GM12865 (cell line): Measurements from ENCODE around the gene PHF20.
A peak's percentile ranks its signal among the peaks of the same experiment; 100 is the strongest.
"Not testable (repeated sequence)": the region's sequence is repeated elsewhere in the genome, so short reads cannot be mapped to it uniquely, and the experiment has no call there.

Experiments used
- DNase-seq: peaks from one replicate; pipeline ENCODE4 v3.0.0; 2010; ENCODE audit warnings: low read depth
- H3K4me3 ChIP-seq: 2 replicates; pipeline ENCODE4 v1.5.1; 2011; ENCODE audit warnings: mild to moderate bottlenecking, low read depth, low read length, control low read depth
- TF ChIP-seq, protein P1 (sequence below): IDR thresholded peaks from 2 replicates; pipeline ENCODE4 v1.5.1; 2011; ENCODE audit warnings: low read length, control low read depth, low read depth, inconsistent platforms; ENCODE audit not compliant: insufficient read depth; ENCODE audit errors: missing control alignments

The PHF20 gene

DNA sequence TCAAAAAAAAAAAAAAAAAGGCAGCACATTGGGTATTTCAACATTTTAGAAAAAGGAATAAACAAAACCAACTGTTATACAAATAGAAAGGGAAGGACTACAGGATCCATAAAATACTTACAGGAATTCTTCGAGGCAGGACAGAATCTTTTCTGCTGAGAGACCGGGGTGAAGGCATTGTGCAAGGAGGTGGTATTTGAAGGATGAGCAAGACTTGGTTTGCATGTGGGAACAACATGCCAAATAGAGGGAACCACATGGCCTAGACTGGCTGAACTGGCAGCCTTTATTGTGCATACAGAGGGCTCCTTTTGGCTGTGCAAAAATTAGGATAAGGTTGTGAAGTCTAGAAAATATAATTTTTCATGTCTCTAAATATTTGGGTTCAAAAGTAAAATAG lies 119.6 kb downstream of the PHF20 start:
- H3K4me3 ChIP-seq: no peak overlapping the region
- no peak for DNase-seq
- TF ChIP-seq, protein P1, sequence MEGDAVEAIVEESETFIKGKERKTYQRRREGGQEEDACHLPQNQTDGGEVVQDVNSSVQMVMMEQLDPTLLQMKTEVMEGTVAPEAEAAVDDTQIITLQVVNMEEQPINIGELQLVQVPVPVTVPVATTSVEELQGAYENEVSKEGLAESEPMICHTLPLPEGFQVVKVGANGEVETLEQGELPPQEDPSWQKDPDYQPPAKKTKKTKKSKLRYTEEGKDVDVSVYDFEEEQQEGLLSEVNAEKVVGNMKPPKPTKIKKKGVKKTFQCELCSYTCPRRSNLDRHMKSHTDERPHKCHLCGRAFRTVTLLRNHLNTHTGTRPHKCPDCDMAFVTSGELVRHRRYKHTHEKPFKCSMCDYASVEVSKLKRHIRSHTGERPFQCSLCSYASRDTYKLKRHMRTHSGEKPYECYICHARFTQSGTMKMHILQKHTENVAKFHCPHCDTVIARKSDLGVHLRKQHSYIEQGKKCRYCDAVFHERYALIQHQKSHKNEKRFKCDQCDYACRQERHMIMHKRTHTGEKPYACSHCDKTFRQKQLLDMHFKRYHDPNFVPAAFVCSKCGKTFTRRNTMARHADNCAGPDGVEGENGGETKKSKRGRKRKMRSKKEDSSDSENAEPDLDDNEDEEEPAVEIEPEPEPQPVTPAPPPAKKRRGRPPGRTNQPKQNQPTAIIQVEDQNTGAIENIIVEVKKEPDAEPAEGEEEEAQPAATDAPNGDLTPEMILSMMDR: no peak

DNA sequence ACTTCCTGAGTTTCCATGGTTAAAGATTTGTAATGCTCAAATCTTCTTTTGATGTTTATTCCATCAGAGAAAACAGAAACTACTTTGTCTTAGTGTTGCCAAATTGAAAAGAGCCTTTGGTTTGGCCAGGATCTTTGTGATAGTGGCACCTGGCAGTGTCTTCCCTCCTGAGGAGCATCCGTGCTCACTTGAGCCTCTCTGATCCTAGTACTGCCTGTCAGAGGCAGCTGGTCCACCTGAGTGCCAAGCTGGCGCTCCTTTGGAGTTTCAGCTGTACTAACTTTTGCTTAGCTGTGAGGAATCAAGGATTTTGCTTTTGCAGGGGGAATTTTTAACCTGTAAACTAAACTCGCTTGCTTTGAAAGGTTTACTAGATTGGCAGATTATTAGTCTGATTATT lies 121.1 kb downstream of the PHF20 start:
- DNase-seq: no peak
- TF ChIP-seq, protein P1: no peak

GRCh38 chr20:35893942-35894341 lies 122.1 kb downstream of the PHF20 start:
- no peak overlapping the region for H3K4me3 ChIP-seq
- TF ChIP-seq, protein P1: no peak
- peak; percentile 88 for DNase-seq

More for the DNA sequence above, 121.1 kb downstream of the PHF20 start:
- H3K4me3 ChIP-seq: no peak overlapping the region

DNA sequence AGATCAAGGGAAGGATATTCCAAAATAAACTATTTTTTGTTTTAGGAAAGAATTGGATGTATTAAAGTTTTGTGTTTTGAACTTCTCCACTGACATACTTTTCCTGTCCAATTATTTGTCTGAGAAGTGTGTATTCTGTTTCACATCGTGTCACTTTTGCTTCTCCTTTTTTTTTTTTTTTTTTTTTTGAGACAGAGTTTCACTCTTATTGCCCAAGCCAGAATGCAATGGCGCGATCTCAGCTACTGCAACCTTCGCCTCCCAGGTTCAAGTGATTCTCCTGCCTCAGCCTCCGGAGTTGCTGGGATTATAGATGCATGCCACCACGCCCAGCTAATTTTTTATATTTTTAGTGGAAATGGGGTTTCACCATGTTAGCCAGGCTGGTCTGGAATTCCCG lies 123.7 kb downstream of the PHF20 start:
- H3K4me3 ChIP-seq: not testable (repeated sequence)
- peak; percentile 30 for DNase-seq

DNA sequence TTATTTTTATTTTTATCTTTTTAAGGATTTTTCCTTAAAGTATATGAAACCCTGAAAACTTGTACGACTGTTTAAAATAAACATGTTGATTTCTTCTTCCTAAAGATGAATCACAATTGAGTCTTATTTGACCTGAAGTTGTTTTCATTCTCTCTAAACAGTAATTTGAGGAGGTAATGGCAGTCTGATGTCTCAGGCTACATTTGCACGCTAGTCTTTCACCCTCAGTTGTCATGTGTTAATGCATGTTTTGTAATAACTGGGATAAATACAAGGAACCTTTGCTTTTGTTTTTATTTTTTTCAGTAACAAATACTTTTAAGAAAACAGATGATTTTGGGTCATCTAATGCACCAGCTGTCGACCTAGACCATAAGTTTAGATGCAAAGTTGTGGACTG lies 127.2 kb downstream of the PHF20 start:
- no peak overlapping the region for H3K4me3 ChIP-seq
- TF ChIP-seq, protein P1: no peak
- DNase-seq: no peak

DNA sequence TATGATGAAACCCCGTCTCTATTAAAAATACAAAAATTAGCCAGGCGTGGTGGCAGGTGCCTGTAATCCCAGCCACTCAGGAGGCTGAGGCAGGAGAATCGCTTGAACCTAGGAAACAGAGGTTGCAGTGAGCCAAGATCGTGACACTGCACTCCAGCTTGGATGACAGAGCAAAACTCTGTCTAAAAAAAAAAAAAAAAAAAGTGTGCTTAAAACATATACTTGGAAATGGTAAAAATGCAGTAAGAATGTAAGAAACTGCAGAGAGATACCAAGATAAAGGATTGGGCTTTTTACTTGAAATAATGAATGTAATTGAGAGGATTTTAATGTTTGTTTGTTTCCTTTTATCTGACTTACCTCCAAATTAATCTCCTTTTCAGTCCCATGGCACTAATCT lies 129.4 kb downstream of the PHF20 start:
- not testable (repeated sequence) for DNase-seq, H3K4me3 ChIP-seq

GRCh38 chr20:35901678-35902544 lies 130.1 kb downstream of the PHF20 start:
- DNase-seq: no peak
- H3K4me3 ChIP-seq: no peak overlapping the region
- TF ChIP-seq, protein P1: no peak

GRCh38 chr20:35902545-35902941 lies 130.7 kb downstream of the PHF20 start:
- no peak for DNase-seq
- TF ChIP-seq, protein P1: no peak
- no peak overlapping the region for H3K4me3 ChIP-seq
